Fibroblast of pulmonary artery (primary cell): ENCODE measurements around the gene FLG2.
"Not testable (repeated sequence)": the region's sequence is repeated elsewhere in the genome, so short reads cannot be mapped to it uniquely, and the experiment has no call there.

Experiments used
- DNase-seq: peaks from one replicate; pipeline ENCODE4 v3.0.0-alpha.2; 2010; ENCODE audit warnings: low read depth
- H3K4me3 ChIP-seq: replicated peaks from 2 replicates; pipeline ENCODE4 v1.5.1; 2011; ENCODE audit warnings: low read depth, mild to moderate bottlenecking, control low read depth, low read length, moderate library complexity
- CTCF ChIP-seq: IDR thresholded peaks from 2 replicates; pipeline ENCODE4 v1.5.1; 2011; ENCODE audit warnings: mild to moderate bottlenecking, control low read depth, low read length, inconsistent platforms; ENCODE audit errors: missing control alignments

FLG2 gene

DNA sequence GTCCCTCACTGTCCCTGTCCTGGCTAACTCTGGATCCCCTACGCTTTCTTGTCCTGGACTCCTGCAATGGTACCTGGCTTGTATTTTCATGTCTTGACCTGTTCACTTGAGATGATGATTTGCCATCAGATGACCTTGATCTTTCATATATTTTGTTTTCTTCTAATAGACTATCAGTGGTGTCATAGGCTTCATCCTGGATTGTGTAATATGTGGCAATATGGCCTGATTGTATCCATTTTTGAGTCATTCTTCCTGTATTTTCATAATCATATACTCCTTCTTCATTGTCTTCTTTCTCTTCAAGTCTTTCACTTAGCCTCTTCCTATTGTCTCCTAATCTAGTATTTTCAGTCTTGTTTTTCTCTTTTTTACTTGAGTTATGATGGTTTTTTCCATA, 45.8 kb downstream of the FLG2 start:
- no peak overlapping the region for H3K4me3 ChIP-seq
- TF ChIP-seq CTCF: no peak
- DNase-seq: no peak

DNA sequence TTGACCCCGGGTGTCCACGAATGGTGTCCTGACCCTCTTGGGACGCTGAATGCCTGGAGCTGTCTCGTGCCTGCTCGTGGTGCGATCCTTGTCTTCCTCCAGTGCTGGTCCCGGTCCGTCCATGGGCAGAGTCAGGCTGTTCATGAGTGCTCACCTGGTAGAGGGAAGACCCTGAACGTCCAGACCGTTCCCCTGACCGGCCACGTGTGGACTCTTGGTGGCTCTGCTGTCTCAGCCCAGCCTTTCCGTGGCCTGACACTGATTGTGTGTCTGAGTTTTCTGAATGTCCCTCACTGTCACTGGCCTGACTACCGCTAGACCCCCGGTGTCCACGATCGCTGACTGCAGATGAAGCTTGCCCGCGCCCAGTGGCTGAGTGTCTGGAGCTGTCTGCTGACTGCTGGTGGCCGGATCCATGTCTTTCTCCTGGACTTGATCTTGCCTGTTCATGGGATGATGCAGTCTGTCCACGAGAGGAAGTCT, 46.4 kb downstream of the FLG2 start:
- no peak overlapping the region for H3K4me3 ChIP-seq
- no peak for TF ChIP-seq CTCF
- DNase-seq: no peak

DNA sequence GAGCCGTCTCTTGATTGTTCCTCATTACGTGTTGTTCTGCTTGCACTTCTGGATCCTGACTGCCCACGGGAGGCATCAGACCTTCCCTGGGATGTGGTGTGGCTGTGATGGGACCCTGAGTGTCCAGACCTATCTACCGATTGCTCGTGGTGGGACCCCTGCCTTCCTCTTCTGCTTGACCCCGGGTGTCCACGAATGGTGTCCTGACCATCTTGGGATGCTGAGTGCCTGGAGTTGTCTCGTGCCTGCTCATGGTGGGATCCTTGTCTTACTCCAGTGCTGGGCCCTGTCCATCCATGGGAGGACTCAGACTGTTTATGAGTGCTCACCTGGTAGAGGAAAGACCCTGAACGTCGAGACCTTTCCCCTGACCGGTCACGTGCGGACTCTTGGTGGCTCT, 47.6 kb downstream of the FLG2 start:
- not testable (repeated sequence) for H3K4me3 ChIP-seq, DNase-seq

DNA sequence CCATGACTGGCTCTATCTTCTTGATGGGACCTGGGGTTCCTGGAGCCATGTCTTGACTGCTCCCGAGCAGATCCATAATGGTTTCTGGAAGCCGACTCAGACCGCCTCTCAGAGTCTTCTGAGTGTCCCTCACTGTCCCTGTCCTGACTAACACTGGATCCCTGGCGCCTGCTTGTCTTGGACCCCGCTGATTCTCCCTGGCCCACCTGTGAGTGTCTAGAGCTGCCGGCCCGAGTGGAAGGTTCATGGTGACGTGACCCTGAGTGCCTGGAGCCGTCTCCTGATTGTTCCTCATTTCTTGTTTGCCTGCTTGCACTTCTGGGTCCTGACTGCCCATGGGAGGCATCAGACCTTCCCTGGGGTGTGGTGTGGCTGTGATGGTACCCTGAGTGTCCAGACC, 49.9 kb downstream of the FLG2 start:
- no peak for TF ChIP-seq CTCF
- DNase-seq: no peak
- H3K4me3 ChIP-seq: no peak overlapping the region

GRCh38 chr1:152309320-152309901, 50.4 kb downstream of the FLG2 start:
- DNase-seq, H3K4me3 ChIP-seq: not testable (repeated sequence)

- not testable (repeated sequence) for H3K4me3 ChIP-seq, DNase-seq
Measured at GRCh38 chr1:152308758-152309157, 51.0 kb downstream of the FLG2 start.

DNA sequence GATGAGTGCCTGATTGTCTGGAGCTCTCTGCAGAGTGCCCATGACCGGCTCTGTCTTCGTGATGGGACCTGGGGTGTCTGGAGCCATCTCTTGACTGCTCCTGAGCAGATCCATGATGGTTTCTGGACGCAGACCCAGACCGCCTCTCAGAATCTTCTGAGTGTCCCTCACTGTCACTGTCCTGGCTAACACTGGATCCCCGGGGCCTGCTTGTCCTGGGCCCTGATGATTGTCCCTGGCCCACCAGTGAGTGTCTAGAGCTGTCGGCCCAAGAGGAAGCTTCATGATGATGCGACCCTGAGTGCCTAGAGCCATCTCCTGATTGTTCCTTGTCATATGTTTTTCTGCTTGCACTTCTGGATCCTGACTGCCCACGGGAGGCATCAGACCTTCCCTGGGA, 51.8 kb downstream of the FLG2 start:
- not testable (repeated sequence) for H3K4me3 ChIP-seq

GRCh38 chr1:152306123-152306522, 53.7 kb downstream of the FLG2 start:
- H3K4me3 ChIP-seq, DNase-seq: not testable (repeated sequence)

More for the DNA sequence above, 51.8 kb downstream of the FLG2 start:
- DNase-seq: not testable (repeated sequence)

DNA sequence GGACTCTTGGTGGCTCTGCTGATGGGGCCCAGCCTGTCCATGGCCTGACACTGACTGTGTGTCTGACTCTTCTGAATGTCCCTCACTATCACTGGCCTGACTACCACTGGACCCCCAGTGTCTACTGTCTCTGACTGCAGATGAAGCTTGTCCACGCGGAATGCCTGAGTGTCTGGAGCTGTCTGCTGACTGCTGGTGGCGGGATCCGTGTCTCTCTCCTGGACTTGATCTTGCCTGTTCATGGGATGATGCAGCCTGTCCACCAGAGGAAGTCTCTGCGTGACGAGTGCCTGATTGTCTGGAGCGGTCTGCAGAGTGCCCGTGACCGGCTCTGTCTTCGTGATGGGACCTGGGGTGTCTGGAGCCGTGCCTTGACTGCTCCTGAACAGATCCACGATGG, 55.0 kb downstream of the FLG2 start:
- not testable (repeated sequence) for DNase-seq, H3K4me3 ChIP-seq

DNA sequence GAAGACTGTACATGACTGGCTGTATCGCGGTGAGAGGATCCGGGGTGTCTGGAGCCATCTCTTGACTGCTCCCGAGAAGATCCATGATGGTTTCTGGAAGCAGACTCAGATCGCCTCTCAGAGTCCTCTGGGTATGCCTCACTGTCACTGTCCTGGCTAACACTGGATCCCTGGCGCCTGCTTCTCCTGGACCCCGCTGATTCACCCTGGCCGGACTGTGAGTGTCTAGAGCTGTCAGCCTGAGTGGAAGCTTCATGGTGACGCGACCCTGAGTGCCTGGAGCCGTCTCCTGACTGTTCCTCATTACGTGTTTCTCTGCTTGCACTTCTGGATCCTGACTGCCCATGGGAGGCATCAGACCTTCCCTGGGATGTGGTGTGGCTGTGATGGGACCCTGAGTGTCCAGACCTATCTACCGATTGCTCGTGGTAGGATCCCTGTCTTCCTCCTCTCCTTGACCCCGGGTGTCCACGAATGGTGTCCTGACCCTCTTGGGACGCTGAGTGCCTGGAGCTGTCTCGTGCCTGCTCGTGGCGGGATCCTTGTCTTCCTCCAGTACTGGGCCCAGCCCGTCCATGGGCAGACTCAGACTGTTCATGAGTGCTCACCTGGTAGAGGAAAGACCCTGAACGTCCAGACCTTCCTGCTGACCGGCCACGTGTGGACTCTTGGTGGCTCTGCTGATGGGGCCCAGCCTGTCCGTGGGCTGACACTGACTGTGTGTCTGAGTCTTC, 56.5 kb downstream of the FLG2 start:
- not testable (repeated sequence) for DNase-seq

More for the DNA sequence above, 56.5 kb downstream of the FLG2 start:
- H3K4me3 ChIP-seq: not testable (repeated sequence)
